GM12874 (cell line): ENCODE data around the gene BAK1.

Experiments used
- TF ChIP-seq, protein P1 (sequence below): IDR thresholded peaks from 2 replicates; pipeline ENCODE4 v1.5.1; 2011; ENCODE audit warnings: low read depth, mild to moderate bottlenecking, control low read depth, low read length, moderate library complexity; ENCODE audit not compliant: insufficient read depth

Gene BAK1

DNA sequence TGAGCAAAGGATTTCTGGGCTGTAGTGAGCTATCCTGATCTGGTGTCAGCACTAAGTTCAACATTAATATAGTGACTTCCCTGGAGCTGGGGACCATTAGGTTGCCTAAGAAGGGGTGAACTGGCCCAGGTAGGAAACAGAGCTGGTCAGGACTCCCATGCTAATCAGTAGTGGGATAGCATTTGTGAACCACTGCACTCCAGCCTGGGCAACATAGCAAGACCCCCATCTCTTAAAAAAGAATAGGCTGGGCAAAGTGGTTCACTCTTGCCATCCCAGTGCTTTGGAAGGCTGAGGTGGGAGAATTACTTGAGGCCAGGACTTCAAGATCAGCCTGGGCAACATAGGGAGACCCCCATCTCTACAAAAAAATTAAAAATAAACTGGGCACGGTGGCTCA, 39.3 kb downstream of the BAK1 start:
- TF ChIP-seq, protein P1, sequence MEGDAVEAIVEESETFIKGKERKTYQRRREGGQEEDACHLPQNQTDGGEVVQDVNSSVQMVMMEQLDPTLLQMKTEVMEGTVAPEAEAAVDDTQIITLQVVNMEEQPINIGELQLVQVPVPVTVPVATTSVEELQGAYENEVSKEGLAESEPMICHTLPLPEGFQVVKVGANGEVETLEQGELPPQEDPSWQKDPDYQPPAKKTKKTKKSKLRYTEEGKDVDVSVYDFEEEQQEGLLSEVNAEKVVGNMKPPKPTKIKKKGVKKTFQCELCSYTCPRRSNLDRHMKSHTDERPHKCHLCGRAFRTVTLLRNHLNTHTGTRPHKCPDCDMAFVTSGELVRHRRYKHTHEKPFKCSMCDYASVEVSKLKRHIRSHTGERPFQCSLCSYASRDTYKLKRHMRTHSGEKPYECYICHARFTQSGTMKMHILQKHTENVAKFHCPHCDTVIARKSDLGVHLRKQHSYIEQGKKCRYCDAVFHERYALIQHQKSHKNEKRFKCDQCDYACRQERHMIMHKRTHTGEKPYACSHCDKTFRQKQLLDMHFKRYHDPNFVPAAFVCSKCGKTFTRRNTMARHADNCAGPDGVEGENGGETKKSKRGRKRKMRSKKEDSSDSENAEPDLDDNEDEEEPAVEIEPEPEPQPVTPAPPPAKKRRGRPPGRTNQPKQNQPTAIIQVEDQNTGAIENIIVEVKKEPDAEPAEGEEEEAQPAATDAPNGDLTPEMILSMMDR, result no peak

DNA sequence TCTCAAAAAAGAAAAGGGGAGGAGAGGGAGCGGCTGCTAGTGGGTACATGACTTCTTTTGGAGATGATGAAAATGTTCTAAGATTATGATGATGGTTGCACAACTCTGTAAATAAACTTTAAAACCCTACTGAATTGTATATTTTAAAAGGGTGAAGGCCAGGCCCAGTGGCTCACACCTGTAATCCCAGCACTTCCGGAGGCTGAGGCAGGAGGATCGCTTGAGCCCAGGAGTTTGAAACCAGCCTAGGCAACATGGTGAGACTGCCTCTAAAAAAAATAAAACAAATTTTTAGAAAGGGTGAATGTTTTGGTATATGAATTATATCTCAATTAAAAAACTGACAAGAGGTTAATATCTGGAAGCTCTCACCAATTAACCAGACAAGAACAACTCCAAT, 45.4 kb downstream of the BAK1 start:
- TF ChIP-seq, protein P1, result no peak
